Adrenal gland (tissue), 12 donors: ENCODE results near the gene CD2. TPM values are rescaled to one million over a fixed set of nuclear protein-coding genes. Genes with fewer than 3 reads are reported as not detected.

Experiments used
- DNase-seq, 7 donors: peaks; one replicate each; pipeline ENCODE4 v3.0.0-alpha.2; 2019 to 2020
- H3K27ac ChIP-seq, 5 donors: fragments of 200-600 bp; sonication (generic) in 4 of 5; 1 replicate in 3 of 5; 2 replicates in 2 of 5; pipeline versions ENCODE4 v1.5.1 to v1.8.0; 2016 to 2020; ENCODE audit warnings: mild to moderate bottlenecking in 1 of 5
- H3K27me3 ChIP-seq: fragments of 200-600 bp; 2 replicates; pipeline ENCODE4 v1.8.0; 2021
- H3K36me3 ChIP-seq, 2 donors: fragments of 200-600 bp; replicated peaks in 1 of 2; 1 replicate in 1 of 2; 2 replicates in 1 of 2; pipeline versions ENCODE4 v1.5.1 to v1.8.0; 2018 to 2022
- H3K4me1 ChIP-seq, 2 donors: fragments of 200-600 bp; replicated peaks in 1 of 2; 1 replicate in 1 of 2; 2 replicates in 1 of 2; pipeline versions ENCODE4 v1.5.1 to v1.8.0; 2018 to 2021
- H3K4me3 ChIP-seq, 4 donors: fragments of 200-600 bp; sonication (generic) in 3 of 4; one replicate each; pipeline ENCODE4 v1.5.1; 2016 to 2018
- H3K9me3 ChIP-seq, 3 donors: fragments of 200-600 bp; sonication (generic) in 1 of 3; replicated peaks in 1 of 3; 1 replicate in 2 of 3; 2 replicates in 1 of 3; pipeline versions ENCODE4 v1.5.1 to v1.8.0; 2016 to 2021
- CTCF ChIP-seq, 6 experiments: fragments of 450-650 bp in 4 of 6; fragments of 200-600 bp in 2 of 6; sonication (generic) in 1 of 6; IDR thresholded peaks; 1 replicate in 5 of 6; 2 replicates in 1 of 6; pipeline versions ENCODE4 v1.5.1 to v1.8.0; 2016 to 2021; ENCODE audit warnings: antibody characterized with exemption in 6 of 6, mild to moderate bottlenecking in 2 of 6, moderate library complexity in 1 of 6
- POLR2A ChIP-seq, 2 donors: fragments of 450-650 bp; IDR thresholded peaks; one replicate each; pipeline ENCODE4 v1.6.1; 2017; ENCODE audit warnings: antibody characterized with exemption in 2 of 2, mild to moderate bottlenecking in 2 of 2, moderate library complexity in 1 of 2
- WGBS, 4 donors: extraction: QIAGEN DNeasy Blood & Tissue Kit in 2 of 4; methylation state at CpG; one replicate each; pipeline versions ENCODE4 v1.1.5 to v1.1.7; 2013 to 2017; 5-methylcytosine and 5-hydroxymethylcytosine counted together
- intact Hi-C, 2 donors: fragments of 100-400 bp; cut with DNase I; formaldehyde crosslinking; loops; one replicate each; pipeline versions ENCODE4 v1.14.1 to v1.15.0; 2022 to 2023
- polyA plus RNA-seq, 3 donors: library from polyadenylated mRNA; stranded (reverse); fragments of 200-250 nt in 2 of 3; fragments of 350-450 nt in 1 of 3; fragmentation: Illumina TruSeq in 1 of 3; extraction: RNeasy Lipid Tissue Mini Kit (QIAGEN cat#74804) in 1 of 3; gene quantifications; one replicate each; pipeline ENCODE4 v1.2.3, GENCODE V29; 2013 to 2014
- total RNA-seq, 9 donors: library from RNA; depleted of rRNA in 4 of 9; stranded (reverse); fragments of >200 nt in 4 of 9; fragments of 120-200 nt in 1 of 9; fragmentation: NEBNext Ultra II Directional in 1 of 9; extraction: Animal tissue kit (Norgen Biotek cat#: 25700) in 1 of 9; gene quantifications; one replicate each; pipeline versions ENCODE4 v1.1.0 to v1.2.4, GENCODE V29; 2013 to 2023
- donor health status: healthy with polysubstance abuse.
- donor health status: Bipolar disorder and iron deficiency.
- donor health status: DM: yes; HTN: yes; CAD: no.
- donor health status: DM: no; HTN: no; CAD: no.
- donor health status: DM: no; HTN: no; CAD: no.
- donor health status: DM: yes; HTN: yes; CAD: no.

Gene CD2
- total and polyA plus RNA-seq, 12 donors, result 0.18 to 6.7 (median 1.3) TPM

- TF ChIP-seq CTCF (IDR thresholded peaks at IDR 0.05) (no peak), POLR2A (IDR thresholded peaks at IDR 0.05) (no peak)
- no peak overlapping the region for H3K27ac ChIP-seq
- H3K4me1 ChIP-seq, result no peaks in the 10 kb centered on the region
- H3K36me3 ChIP-seq, result no peaks in the 10 kb centered on the region
- 64 to 74% (median 69%) methylated on average over 6 of the region's 6 CpGs for WGBS, 4 donors
- H3K27me3 ChIP-seq, result no peaks in the 10 kb centered on the region
- peak in 1 of 7 donors; percentile 13 for DNase-seq
- H3K4me3 ChIP-seq, result no peak overlapping the region
- no peaks in the 10 kb centered on the region for H3K9me3 ChIP-seq
- intact Hi-C loops, result no loop called here
Measured at GRCh38 chr1:116712510-116712909, 41.7 kb upstream of the CD2 start.

- H3K4me3 ChIP-seq, result no peak overlapping the region
- H3K4me1 ChIP-seq, result no peaks in the 10 kb centered on the region
- H3K27ac ChIP-seq, result no peak overlapping the region
- H3K9me3 ChIP-seq, result no peaks in the 10 kb centered on the region
- no peaks in the 10 kb centered on the region for H3K27me3 ChIP-seq
- 90 to 100% (median 95%) methylated on average over 1 to 3 of the region's 3 CpGs for WGBS, 4 donors
- TF ChIP-seq POLR2A (IDR thresholded peaks at IDR 0.05) (no peak), CTCF (IDR thresholded peaks at IDR 0.05) (no peak)
- intact Hi-C loops, result no loop called here
- DNase-seq, result peak in 1 of 7 donors; percentile 24
- no peaks in the 10 kb centered on the region for H3K36me3 ChIP-seq
Measured at GRCh38 chr1:116713474-116713873, 40.8 kb upstream of the CD2 start.

GRCh38 chr1:116716391-116716790 lies 37.8 kb upstream of the CD2 start:
- DNase-seq, result no peak
- H3K27me3 ChIP-seq, result no peaks in the 10 kb centered on the region
- no peaks in the 10 kb centered on the region for H3K36me3 ChIP-seq
- H3K4me1 ChIP-seq, result no peaks in the 10 kb centered on the region
- H3K4me3 ChIP-seq, result no peak overlapping the region
- TF ChIP-seq CTCF (IDR thresholded peaks at IDR 0.05), result no peak
- no peak for TF ChIP-seq POLR2A (IDR thresholded peaks at IDR 0.05)
- no peak overlapping the region for H3K27ac ChIP-seq
- intact Hi-C loops, result no loop called here
- WGBS, 4 donors, result 64 to 83% (median 72%) methylated on average over 3 of the region's 3 CpGs
- H3K9me3 ChIP-seq, result no peaks in the 10 kb centered on the region

DNA sequence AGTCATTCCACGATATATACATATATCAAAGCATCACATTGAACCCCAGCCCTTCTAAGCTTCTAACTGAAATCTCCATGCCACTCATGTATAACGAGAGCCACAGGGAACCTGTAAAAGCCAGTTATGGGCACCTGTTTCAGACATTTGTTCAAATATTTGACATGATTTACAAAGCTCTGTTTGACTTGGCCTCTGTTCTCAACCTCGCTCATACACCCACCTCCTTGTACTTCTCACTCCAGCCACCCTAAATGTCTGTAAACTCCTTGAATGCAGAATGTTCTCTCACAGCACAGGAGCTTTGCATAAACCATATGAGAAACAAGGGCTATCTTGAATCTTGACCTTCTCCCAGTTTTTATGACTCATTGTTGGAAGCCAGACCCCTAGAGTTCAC lies 36.9 kb upstream of the CD2 start:
- H3K27ac ChIP-seq, result no peak overlapping the region
- intact Hi-C loops, result no loop called here
- TF ChIP-seq CTCF (IDR thresholded peaks at IDR 0.05) (no peak), POLR2A (IDR thresholded peaks at IDR 0.05) (no peak)
- H3K4me3 ChIP-seq, result no peak overlapping the region
- no peaks in the 10 kb centered on the region for H3K9me3 ChIP-seq
- WGBS, 4 donors, result 77 to 89% (median 83%) methylated on average over 3 of the region's 3 CpGs
- peak in 1 of 7 donors; percentile 5 for DNase-seq
- H3K36me3 ChIP-seq, result no peaks in the 10 kb centered on the region
- H3K27me3 ChIP-seq, result no peaks in the 10 kb centered on the region
- no peaks in the 10 kb centered on the region for H3K4me1 ChIP-seq
